ENCODE data around the gene DYNLT2B.
"Not testable (repeated sequence)": the region's sequence is repeated elsewhere in the genome, so short reads cannot be mapped to it uniquely, and the experiment has no call there.

The DYNLT2B gene

DNA sequence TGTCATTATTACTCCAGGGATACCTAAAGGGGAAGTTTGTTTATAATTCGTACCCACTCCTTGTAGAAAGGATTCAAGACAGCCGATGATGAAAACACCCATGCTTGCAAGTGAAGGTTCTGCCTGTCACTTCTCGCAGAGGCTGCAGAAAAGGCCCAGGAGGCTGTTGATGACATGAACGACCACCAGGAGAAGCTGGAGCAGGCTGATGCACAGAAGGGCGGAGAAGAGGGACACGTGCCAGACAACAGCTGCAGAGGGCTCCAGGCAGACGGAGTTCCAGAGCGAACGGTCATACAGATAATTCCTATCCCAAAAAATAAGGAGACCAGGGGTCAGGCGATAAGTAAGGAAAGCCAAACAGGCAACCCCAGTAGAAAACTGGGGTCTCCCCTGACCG is 5.7 kb upstream of the DYNLT2B start:
- DNase-seq: no peak

DNA sequence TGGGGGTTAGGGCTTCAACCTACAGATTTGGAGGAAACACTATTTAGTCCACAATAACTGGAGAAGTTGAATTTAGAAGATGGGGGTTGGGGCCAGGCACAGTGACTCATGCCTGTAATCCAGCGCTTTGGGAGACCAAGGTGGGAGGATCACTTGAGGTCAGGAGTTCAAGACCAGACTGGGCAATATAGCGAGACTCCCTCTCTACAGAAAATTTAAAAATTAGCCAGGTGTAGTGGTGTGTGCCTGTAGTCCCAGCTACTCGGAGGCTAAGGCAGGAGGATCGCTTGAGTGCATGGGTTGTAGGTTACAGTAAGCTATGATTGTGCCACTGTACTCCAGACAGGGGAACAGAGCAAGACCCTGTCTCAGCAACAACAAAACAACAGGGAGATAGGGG is 5.0 kb upstream of the DYNLT2B start:
- DNase-seq: no peak

DNA sequence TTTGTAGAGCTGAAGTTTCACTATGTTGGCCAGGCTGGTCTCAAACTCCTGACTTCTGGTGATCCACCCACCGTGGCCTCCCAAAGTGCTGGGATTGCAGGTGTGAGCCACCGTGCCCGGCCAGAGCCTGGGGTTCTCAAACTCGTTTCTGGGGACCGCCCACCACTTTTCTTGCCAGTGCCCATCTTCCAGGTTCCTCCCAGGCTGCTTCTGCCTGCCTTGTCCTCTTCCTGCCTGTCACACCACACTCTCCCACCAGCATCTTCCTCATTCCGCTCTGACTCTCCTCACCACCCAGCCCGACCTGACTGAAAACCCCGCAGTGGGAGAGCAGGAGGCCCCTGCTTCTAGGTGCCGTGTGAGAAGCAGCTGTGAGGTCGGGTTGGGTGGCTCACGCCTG is 3.1 kb upstream of the DYNLT2B start:
- peak; percentile 29 for DNase-seq

DNA sequence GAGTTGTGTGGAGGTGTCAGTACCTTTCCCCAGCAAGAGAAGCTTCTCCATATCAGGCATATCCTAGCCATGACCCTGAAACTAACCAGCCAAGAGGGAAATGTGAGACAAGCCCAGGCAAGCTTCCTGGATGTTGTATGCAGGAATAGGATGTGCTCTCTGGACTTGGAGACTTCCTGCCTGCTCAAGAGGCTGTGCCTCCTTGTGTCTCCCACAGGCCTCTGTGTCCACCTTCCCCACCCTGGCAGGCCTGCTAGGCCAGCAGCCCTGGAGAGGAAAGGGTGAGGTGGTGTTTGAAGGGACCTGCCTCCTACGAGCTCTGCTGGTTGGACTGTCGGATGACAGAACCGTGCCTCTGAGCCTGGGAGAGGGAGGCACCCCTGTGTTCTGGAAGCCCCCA is 2.1 kb upstream of the DYNLT2B start:
- no peak for DNase-seq

DNA sequence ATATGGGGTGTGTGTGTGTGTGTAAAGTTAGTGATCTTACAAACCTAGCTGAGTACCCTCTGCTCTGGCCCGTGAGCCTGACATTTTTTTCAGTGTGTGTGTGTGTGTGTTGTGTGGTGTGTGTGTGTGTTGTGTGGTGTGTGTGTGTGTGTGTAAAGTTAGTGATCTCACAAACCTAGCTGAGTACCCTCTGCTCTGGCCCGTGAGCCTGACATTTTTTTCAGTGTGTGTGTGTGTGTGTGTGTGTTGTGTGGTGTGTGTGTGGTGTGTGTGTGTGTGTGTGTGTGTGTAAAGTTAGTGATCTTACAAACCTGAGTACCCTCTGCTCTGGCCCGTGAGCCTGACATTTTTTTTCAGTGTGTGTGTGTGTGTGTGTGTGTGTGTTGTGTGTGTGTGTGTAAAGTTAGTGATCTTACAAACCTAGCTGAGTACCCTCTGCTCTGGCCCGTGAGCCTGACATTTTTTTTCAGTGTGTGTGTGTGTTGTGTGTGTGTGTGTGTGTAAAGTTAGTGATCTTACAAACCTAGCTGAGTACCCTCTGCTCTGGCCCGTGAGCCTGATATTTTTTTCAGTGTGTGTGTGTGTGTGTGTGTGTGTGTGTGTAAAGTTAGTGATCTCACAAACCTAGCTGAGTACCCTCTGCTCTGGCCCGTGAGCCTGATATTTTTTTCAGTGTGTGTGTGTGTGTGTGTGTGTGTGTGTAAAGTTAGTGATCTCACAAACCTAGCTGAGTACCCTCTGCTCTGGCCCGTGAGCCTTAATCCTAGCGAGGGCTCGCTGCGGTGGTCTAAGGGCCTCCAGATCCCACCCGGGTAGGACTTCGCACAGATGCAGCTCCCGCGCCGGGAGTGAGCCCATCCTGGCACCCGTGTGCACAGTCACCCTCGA is 997 bp downstream of the DYNLT2B start:
- peak; percentile 19 for DNase-seq

DNA sequence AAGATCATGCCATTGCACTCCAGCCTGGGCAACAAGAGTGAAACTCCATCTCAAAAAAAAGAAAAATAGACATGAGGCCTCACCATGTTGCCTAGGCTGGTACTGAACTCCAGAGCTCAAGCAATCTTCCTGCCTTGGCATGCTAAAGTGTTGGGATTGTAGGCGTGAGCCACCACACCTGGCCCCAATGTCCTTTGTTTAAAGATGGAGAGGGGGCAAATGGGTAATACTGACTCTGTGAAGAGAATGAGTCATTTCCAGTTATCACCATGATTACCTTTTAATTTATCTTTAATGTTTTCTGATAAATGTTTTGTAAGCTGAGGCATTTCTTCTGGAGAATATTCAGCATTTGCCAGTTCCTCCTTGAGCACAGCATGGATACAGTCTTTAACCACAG is 2.2 kb downstream of the DYNLT2B start:
- DNase-seq: no peak

DNA sequence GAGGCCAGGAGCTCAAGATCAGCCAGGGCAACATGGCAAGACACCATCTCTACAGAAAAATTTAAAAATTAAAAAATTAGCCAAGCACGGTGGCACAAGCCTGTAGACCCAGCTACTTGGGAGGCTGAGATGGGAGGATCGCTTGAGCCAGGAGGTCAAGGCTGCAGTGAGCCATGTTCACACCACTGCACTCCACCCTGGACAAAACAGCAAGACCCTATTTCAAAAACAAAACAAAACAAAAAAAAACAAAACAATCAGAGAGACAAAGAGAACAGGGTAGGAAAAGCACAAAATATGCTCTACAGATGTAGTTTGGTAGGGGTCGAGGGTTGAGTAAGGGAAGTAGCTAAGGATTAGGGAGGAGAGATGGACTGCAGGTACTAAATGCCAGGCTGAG is 3.4 kb downstream of the DYNLT2B start:
- no peak for DNase-seq

DNA sequence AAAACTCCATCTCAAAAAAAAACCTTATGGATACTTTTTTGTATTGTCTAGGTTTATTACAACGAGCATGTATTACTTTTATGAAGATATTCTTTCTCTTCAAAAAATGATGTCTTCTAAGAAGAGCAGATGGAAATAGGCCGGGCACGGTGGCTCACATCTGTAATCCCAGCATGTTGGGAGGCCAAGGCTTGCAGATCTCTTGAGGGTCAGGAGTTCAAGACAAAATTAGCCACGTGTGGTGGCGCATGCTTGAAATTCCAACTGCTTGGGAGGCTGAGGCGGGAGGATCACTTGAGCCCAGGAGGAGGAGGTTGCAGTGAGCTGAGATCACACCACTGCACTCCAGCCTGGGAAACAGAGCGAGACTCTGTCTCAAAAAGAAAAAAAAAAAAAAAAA is 4.0 kb downstream of the DYNLT2B start:
- not testable (repeated sequence) for DNase-seq

DNA sequence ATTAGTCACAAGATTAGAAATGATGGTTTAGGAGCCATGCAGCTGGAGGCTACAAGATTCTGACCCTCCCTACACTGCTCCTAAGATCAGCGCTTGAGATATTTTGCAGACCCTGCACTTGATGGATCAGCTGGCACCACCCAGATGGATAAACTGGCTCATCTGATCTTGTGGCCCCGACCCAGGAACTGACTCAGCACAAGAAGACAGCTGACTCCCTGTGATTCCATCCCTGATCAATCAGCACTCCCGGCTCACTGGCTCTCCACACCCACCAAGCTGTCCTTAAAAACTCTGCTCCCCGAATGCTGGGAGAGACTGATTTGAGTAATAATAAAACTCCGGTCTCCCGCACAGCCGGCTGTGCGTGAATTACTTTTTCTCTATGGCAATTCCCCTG is 15.1 kb downstream of the DYNLT2B start:
- not testable (repeated sequence) for DNase-seq

DNA sequence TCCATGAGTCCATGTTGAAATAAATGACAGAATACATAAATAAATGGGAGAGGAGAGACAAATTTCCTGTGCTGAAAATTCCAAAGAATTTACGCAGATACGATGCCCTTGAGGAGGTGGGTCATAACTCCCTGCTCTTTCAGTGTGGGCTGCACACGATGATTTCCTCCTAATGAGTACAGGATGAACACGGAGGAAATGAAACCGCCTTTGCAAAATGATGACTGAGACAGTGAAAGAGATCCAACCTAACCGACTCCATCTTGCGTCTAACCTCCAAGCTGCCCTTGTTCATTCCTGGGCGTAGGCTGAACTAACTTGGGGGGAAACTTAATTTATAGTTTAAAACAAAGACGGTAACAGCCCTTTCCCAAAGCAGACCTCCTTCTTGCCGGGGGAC is 15.5 kb downstream of the DYNLT2B start:
- not testable (repeated sequence) for DNase-seq

DNA sequence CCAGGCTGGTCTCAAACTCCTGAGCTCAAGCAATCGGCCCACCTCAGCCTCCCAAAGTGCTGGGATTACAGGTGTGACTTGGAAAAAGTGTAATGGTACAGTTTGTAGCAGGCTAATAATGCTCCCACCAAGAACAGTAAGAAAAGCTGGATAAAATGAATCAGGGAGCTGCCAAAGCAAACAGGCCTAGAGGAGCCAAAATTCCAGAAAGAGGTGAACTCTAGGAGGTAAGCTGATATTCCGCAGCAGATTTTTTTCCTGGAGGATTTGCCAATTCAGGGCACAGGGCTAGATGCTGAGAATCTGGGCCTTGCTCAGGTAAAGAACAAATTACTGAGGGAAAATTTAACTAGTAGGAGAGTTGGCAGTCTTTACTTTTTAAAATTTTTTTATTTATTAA is 19.5 kb downstream of the DYNLT2B start:
- DNase-seq: no peak

DNA sequence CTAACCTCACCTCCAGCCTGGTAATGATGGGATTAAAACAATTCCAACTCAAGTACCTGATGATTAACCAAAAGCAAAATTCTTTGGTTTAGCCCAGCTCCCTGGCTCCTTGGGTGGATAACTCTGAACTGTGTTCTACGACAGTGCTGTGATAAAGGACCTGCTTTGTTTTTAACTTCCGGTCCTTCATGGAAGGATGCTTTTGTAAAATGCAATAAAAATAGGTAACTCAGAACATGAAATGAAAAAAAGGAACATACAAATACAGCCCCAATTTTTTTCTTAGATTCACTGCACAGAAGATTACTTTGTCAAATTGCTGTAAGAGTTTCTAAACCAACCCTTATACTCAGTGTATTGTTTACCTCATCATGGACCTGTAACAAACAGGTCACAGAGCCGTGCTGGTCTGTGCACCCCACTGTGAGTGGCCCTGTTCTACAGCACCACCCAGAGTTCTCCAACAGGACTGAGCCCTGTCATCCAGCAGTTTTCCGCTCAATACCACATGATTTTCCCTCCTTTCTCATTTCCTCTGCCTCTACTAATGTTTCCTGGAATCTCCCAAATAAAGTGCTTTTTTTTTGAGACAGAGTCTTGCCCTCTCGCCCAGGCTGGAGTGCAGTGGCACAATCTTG is 25.6 kb downstream of the DYNLT2B start:
- DNase-seq: no peak

DNA sequence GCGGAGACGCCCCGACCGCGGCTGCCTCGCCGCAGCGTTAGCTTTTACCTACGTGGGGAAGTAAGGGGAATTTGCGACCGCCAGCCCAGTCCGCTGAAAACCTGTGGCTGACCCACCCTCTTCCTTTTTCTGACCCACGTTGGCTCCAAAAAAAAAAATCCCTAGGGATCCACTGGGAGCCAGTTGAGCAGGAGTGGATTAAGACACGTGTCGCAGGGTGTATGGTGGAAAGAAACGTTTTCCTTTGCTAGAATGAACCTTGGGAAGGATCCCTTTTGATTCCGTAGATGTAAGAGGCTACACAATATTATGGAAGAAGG is 29.9 kb downstream of the DYNLT2B start:
- DNase-seq: no peak

DNA sequence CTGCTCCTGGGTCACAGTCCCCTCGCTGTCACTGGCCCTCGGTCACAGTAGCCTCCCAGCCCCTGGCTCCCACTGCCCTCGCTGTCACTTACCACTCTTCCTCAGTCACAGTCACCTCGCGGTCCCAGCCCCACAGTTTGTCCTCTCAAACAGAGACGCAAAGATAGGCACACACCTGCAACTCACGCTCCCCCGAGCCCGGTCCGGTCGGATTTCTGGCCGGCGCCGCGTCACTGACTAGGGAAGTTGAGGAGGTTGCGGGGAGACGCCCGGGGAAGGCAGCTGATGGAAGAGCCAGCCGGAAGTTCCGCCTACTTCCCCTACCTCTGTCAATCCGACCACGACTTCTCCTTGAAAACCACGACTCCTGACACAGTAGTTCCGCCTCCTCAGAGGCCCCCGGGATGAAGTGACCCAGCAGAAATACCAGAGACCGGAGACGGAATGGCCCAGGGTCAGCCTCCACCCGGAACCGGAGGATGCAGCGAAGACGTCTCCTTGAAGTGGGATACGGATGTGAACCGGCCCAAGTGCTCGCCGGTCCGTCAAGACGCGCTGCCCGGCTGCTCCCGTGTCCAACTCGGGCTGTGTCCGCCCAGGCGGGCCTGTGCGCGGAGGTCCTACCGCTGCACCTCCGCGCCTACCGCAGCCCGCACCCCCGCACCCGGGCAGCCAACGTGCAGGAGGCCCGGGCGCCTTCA is 30.4 kb downstream of the DYNLT2B start, which contains the start of gene PCYT1A:
PCYT1A (minus strand) TSS at position 287 of the 701 bp plus-strand sequence. CDS start 17,195 bp downstream, outside the sequence.
- peak; percentile 84 for DNase-seq

DNA sequence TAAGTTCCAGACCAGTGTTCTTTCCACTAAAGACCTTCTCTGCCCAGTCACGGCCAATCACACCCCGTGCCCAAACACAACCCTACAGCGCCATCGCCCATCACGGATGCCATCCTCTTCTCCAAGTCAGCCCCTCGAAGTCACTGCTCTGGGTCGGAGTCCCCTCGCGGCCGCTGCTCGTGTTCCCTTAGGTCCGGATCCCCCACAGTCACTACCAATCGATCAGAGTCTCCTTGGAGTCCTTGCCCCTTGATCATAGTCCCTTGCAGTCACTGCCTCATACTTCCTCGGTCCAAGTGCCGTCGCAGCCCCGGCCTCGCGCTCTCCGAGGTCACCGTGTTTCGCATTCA is 31.0 kb downstream of the DYNLT2B start:
- DNase-seq: no peak

DNA sequence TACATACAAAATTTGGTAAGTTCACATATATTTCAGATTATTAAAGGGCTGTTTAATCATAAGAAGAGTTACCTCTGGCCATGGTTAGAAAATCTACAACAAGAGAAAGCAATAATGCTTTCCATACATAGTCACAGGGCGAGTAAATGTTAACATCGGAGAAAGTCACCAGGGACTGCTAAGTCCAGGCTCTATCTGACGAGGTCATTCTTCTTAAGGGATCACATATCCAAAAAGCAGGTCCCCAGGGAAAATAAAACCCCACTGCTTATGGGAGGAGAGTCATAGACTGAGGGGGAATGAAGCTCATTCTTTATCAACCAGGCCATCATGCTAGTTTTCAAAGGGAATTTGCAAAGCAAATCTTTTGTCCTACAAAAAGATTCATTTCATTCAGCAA is 33.6 kb downstream of the DYNLT2B start:
- DNase-seq: no peak

DNA sequence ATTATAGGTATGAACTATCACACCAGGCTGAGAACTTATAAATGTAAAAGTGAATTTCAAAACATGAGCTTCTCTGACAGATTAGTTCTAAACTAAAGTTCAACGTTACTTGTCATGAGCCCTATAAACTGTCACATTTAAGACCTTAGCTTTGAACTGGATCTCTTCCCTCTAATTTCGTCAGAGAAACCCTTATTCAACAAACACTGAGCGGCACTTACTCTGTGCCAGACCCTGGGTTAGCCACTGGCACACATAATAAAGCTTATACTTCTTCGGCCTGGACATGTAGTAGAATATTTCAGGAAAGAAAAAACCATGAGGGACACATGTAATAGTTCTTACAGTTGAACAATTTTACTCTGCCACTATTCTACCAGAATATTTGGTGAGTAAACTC is 36.1 kb downstream of the DYNLT2B start:
- DNase-seq: no peak

DNA sequence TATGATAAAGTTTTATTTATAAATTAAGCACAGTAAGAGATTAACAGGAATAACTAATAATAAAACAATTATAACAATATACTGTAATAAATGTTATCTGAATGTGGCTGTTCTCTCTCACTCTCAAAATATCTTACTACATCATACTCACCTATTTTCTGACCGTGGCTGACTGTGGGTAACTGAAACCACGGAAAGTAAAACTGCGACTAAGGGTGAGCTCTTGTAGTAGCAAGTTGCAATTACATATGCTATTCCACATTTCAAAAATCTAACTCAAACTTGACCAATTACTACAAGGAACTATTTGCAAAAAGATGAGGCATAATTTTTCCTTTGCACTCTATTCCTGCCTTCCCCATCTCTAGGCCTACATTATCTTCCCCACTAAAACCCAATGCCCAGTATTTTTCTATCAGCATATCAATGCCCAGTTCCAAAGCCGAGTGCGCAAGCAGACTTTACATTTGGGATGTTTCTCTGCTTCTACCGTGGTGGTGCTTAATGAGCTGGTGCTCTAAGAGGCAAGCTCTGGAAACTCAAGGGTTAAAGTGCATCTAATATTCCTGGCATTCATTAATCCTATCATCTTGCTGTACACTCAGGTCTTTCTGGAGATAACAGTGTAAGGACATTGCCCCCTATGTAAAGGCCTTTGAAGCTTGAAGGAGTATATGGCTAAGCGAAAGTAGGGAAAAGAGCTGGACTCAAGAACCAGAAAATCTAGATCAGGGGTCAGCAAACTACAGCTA is 37.2 kb downstream of the DYNLT2B start:
- DNase-seq: no peak

DNA sequence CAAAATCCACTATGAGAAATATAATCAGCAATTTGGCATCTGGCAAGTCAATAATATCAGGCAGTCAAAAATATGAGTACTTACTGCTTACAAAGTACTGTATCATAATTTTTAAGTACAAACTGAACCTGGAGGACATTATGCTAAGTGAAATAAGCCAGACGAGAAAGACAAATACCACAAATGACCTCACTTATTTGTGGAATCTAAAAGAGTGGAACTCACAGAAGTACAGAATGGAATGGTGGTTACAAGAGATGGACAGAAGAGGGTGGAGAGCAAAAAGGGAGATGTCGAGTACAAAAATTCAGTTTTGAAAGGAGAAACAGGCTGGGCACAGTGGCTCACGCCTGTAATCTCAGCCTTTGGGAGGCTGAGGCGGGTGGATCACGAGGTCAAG is 42.9 kb downstream of the DYNLT2B start:
- DNase-seq: no peak

DNA sequence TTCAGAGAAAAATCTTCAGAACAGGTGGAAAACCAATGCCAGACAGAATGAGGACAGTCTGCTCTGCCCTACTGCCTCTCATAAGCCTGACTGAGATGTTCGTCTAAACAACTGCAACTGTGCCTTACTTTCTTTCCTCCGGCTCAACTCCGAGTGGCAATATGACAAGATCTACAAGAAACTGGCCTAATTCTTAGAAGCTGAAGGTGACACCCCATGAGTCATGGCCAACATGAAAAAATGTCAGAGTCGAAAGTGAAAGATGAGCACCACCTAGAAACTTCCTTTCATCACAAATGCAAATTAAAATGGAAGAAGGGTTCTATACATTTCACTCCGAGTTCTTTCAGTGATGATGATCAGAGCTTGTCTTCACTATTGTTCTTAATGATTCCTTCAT is 43.5 kb downstream of the DYNLT2B start:
- DNase-seq: peak; percentile 72

DNA sequence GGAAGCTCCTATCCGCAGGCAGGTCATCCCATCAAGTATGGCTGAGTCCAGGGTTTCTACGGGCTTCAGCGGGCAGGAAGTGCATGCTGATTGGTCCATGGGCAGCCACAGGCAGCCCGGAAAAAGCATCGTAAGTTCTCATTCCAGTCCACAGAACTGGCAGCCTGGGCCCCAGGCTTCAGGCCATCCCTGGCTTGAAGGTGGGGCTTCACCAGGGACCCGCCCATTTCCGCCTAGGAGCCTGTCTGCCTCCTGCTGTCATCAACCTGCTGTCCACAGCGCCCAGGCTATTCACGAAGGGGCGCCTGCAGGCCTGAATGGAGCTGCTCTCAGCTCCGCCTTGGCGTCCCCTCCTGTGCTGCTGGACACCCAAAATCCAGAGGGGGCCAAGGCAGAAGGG is 44.4 kb downstream of the DYNLT2B start:
- DNase-seq: no peak

DNA sequence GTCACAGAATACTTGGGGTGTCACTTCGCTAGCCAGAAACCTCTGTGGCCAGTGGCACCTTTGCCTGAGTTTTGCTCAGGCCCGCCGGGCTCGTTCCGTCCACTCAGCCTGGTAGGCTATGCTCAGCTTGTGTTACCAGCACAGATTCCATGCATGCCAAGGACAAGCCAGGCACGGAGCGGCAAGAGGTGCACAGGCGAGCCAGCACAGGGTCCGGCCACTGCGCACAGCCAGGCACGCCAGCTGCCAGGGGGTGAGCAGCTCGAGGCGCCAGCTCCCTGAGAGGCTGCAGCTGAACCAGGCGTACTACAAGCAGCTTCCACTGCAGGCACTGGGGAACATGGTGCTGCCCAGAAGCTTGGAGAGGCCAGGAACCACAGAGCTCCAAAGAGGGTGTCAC is 45.2 kb downstream of the DYNLT2B start:
- no peak for DNase-seq

DNA sequence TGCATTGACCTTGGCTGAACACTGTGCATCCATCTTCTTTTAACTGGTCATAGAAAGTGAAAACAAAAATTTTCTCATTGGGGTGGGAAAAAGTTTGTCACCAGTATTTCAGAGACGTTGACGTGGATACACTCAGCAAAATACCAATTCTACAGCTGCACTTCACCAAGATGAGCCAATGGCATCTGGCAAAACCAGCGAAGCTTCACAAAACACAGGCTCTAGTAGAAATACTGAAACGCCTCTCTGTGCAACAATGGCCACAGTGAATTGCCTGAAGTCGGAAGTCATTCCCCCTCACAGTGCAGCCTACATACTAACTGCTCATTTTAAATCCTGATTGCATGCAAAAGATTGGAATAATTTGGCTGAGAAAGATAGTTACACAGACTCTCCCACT is 47.5 kb downstream of the DYNLT2B start:
- DNase-seq: no peak
